Measurements from ENCODE around the gene IFIH1. TPM values are rescaled to one million over a fixed set of nuclear protein-coding genes. Genes with fewer than 3 reads are reported as not detected.

IFIH1 gene
- total and polyA plus RNA-seq, 2 of the 8 experiments (the other 6 are each of a cell fraction or from before 2014, with no cell fraction given): 0.32 to 2.0 TPM

GRCh38 chr2:162333968-162334367 is 15.5 kb upstream of the IFIH1 start:
- no peak overlapping the region for H3K14ac ChIP-seq (ENCODE audit: insufficient read length)
- ChIA-PET CTCF (ENCODE audit: partially characterized antibody) (interaction anchor here (0.6 to 2.3 kb wide), 24 partner anchors 8 to 413 kb away, joined by 3 to 20 read pairs (median 5); partner anchors contain the start of genes GCA and IFIH1), POLR2A (ENCODE audit: partially characterized antibody) (no interaction called here)
- no peak overlapping the region for H3K4me2 ChIP-seq (ENCODE audit: insufficient read depth in 1 of 2, low read depth in 2 of 2, low read length in 2 of 2)
- H2BK20ac ChIP-seq (ENCODE audit: low read length): no peak overlapping the region
- no peak overlapping the region for H2BK12ac ChIP-seq (ENCODE audit: low read depth, low read length)
- H3K23ac ChIP-seq (ENCODE audit: insufficient read length): no peak overlapping the region
- no peak overlapping the region for H3K27ac ChIP-seq (ENCODE audit: low read depth, low read length)
- peak overlapping the region; percentile 79; the same call in 1 of the 2 replicates for H2AFZ ChIP-seq (ENCODE audit: low read length)
- no peak for DNase-seq (ENCODE audit: low read depth in 1 of 2, low spot score in 2 of 2)
- H3K18ac ChIP-seq (ENCODE audit: extremely low read depth, low read length): no peak overlapping the region
- H3K4ac ChIP-seq (replicated peaks; ENCODE audit: insufficient read length, low read depth, low read length): no peak overlapping the region
- no peak overlapping the region for H4K8ac ChIP-seq (ENCODE audit: extremely low read depth, insufficient read depth, low read length)
- H2BK120ac ChIP-seq (replicated peaks; ENCODE audit: low read depth, low read length): no peak overlapping the region
- FAIRE-seq: peak; percentile 90
- no peak overlapping the region for H4K91ac ChIP-seq (replicated peaks; ENCODE audit: insufficient read length, low read length)
- no peaks in the 10 kb centered on the region for H3K36me3 ChIP-seq (ENCODE audit: control insufficient read depth in 2 of 4, insufficient read depth in 4 of 4, low read length in 3 of 4)
- H3K27me3 ChIP-seq (replicated peaks in 1 of 4; ENCODE audit: control insufficient read depth in 3 of 4, extremely low read depth in 1 of 4, insufficient read depth in 3 of 4, low read length in 3 of 4): no peaks in the 10 kb centered on the region
- no peaks in the 10 kb centered on the region for H3K79me2 ChIP-seq (ENCODE audit: control insufficient read depth in 1 of 2, insufficient read depth in 2 of 2, low read length in 2 of 2)
- no peak overlapping the region for H3K4me3 ChIP-seq (ENCODE audit: extremely low read depth in 1 of 4, insufficient read depth in 2 of 4, low read depth in 3 of 4, low read length in 4 of 4)
- H3K9ac ChIP-seq (replicated peaks in 1 of 4; ENCODE audit: extremely low read depth in 1 of 4, low read depth in 3 of 4, low read length in 3 of 4): no peak overlapping the region
- peaks cover 0 to 4% of the 10 kb centered on the region in 2 experiments; a peak in 1 of 4 replicates for H3K9me3 ChIP-seq (ENCODE audit: insufficient read depth in 2 of 2, low read depth in 1 of 2, low read length in 1 of 2)
- H3K56ac ChIP-seq (replicated peaks; ENCODE audit: insufficient read length, low read depth, low read length): no peak overlapping the region
- no peak overlapping the region for H2BK15ac ChIP-seq (ENCODE audit: low read length)
- H2AK5ac ChIP-seq (ENCODE audit: low read depth, low read length): no peak overlapping the region
- no peak overlapping the region for H4K5ac ChIP-seq (ENCODE audit: insufficient read length, low read depth, low read length)
- WGBS, 2 experiments (ENCODE audit: extremely low coverage in 1 of 2, insufficient coverage in 1 of 2, insufficient read length in 1 of 2, insufficient replicate concordance in 2 of 2, low coverage in 1 of 2, low lambda C conversion rate in 2 of 2, missing lambda C conversion rate in 1 of 2): 51% methylated on average over 3 of the region's 3 CpGs; no CpG with 5 or more reads in 1 of the 2 experiments
- no peak for TF ChIP-seq SRF (IDR thresholded peaks at IDR 0.05; ENCODE audit: low read depth, low read length)
- TF ChIP-seq EP300 (IDR thresholded peaks at IDR 0.05; ENCODE audit: borderline replicate concordance in 1 of 2, low read depth in 2 of 2, low read length in 2 of 2): no peak
- TF ChIP-seq USF2 (IDR thresholded peaks at IDR 0.05; ENCODE audit: low read length): no peak
- TF ChIP-seq RAD21 (IDR thresholded peaks at IDR 0.05 in 1 of 2, conservative IDR thresholded peaks at IDR 0.05 in 1 of 2; ENCODE audit: low read depth in 2 of 2, low read length in 2 of 2): peak; percentile 49 to 60
- no peak for TF ChIP-seq ZNF274 (IDR thresholded peaks at IDR 0.05; ENCODE audit: borderline replicate concordance, extremely low read depth, low read length)
- TF ChIP-seq CTCF (IDR thresholded peaks at IDR 0.05; ENCODE audit: control extremely low read depth in 1 of 3, insufficient read depth in 1 of 3, low read depth in 1 of 3, low read length in 3 of 3): peak; percentile 13 to 62 (median 39); a peak in 3 of 4 replicates
- H4K20me1 ChIP-seq (replicated peaks in 1 of 2; ENCODE audit: control insufficient read depth in 1 of 2, insufficient read depth in 2 of 2, low read length in 2 of 2): no peaks in the 10 kb centered on the region
- H3K4me1 ChIP-seq (replicated peaks in 1 of 4; ENCODE audit: control insufficient read depth in 3 of 4, insufficient read depth in 4 of 4, low read length in 3 of 4): no peaks in the 10 kb centered on the region
- no peaks in the 10 kb centered on the region for H3K79me1 ChIP-seq (ENCODE audit: low read depth, low read length)
- H3K23me2 ChIP-seq (ENCODE audit: low read depth, low read length): no peaks in the 10 kb centered on the region
- H2BK5ac ChIP-seq (ENCODE audit: low read depth, low read length): no peak overlapping the region

All from H1 (cell line).